Gastrocnemius medialis (tissue), 4 donors: Measurements from ENCODE around the gene GPC6. TPM values are rescaled to one million over a fixed set of nuclear protein-coding genes. Genes with fewer than 3 reads are reported as not detected.

Experiments used
- ATAC-seq, 2 donors: fragments of 150-250 bp; one replicate each; pipeline ENCODE4 v1.9.1; 2016
- DNase-seq, 2 donors: peaks; one replicate each; pipeline ENCODE4 v3.0.0-alpha.2; 2019
- H3K27ac ChIP-seq, 4 donors: fragments of 200-600 bp; sonication (generic); 1 replicate in 1 of 4; 2 replicates in 3 of 4; pipeline ENCODE4 v1.5.1; 2016 to 2018; ENCODE audit warnings: mild to moderate bottlenecking in 2 of 4, moderate library complexity in 1 of 4
- H3K27me3 ChIP-seq, 3 donors: fragments of 200-600 bp; sonication (generic) in 2 of 3; 1 replicate in 1 of 3; 2 replicates in 2 of 3; pipeline versions ENCODE4 v1.5.1 to v1.6.0; 2016 to 2019; ENCODE audit warnings: mild to moderate bottlenecking in 1 of 3, moderate library complexity in 1 of 3
- H3K36me3 ChIP-seq, 2 donors: fragments of 200-600 bp; sonication (generic) in 1 of 2; one replicate each; pipeline ENCODE4 v1.5.1; 2017 to 2018
- H3K4me1 ChIP-seq, 2 donors: fragments of 200-600 bp; sonication (generic) in 1 of 2; one replicate each; pipeline ENCODE4 v1.5.1; 2016 to 2017; ENCODE audit warnings: mild to moderate bottlenecking in 2 of 2
- H3K4me3 ChIP-seq, 4 donors: fragments of 200-600 bp; sonication (generic) in 3 of 4; 1 replicate in 1 of 4; 2 replicates in 3 of 4; pipeline ENCODE4 v1.5.1; 2016 to 2019; ENCODE audit warnings: mild to moderate bottlenecking in 2 of 4
- H3K9me3 ChIP-seq, 3 donors: fragments of 200-600 bp; sonication (generic) in 2 of 3; 1 replicate in 1 of 3; 2 replicates in 2 of 3; pipeline ENCODE4 v1.5.1; 2016 to 2019
- CTCF ChIP-seq, 5 experiments: fragments of 450-650 bp in 3 of 5; fragments of 200-600 bp in 2 of 5; sonication (generic) in 2 of 5; IDR thresholded peaks in 4 of 5; conservative IDR thresholded peaks in 1 of 5; 1 replicate in 4 of 5; 2 replicates in 1 of 5; pipeline ENCODE4 v1.5.1; 2016 to 2019; ENCODE audit warnings: antibody characterized with exemption in 5 of 5, mild to moderate bottlenecking in 3 of 5, moderate library complexity in 3 of 5
- POLR2A ChIP-seq, 2 donors: fragments of 450-650 bp; IDR thresholded peaks; one replicate each; pipeline ENCODE4 v1.6.1; 2017; ENCODE audit warnings: antibody characterized with exemption in 2 of 2, mild to moderate bottlenecking in 2 of 2, moderate library complexity in 2 of 2
- in situ Hi-C, 4 donors: fragments of 200-750 bp; cut with MboI; loops; one replicate each; pipeline versions ENCODE4 v1.15.0 to v1.8.0; 2017; ENCODE audit warnings: low sequenced_read_pairs in 4 of 4
- intact Hi-C: fragments of 100-400 bp; cut with DNase I; formaldehyde crosslinking; loops from one replicate; pipeline ENCODE4 v1.15.1; 2023; ENCODE audit warnings: low total_unique reads
- total RNA-seq, 4 donors: library from RNA; depleted of rRNA; stranded (reverse); fragments of >200 nt; gene quantifications; one replicate each; pipeline versions ENCODE4 v1.1.0 to v1.2.3, GENCODE V29; 2016

Gene GPC6
- total RNA-seq, 4 donors from 2014 or later, result 0.47 to 0.88 (median 0.59) TPM

GRCh38 chr13:93635616-93636032 lies 409.0 kb downstream of the GPC6 start:
- no peak overlapping the region for H3K4me3 ChIP-seq
- no peaks in the 10 kb centered on the region for H3K4me1 ChIP-seq
- DNase-seq, result no peak
- H3K9me3 ChIP-seq, result no peaks in the 10 kb centered on the region
- TF ChIP-seq CTCF (IDR thresholded peaks at IDR 0.05 in 4 of 5, conservative IDR thresholded peaks at IDR 0.05 in 1 of 5) (no peak), POLR2A (IDR thresholded peaks at IDR 0.05) (no peak)
- intact Hi-C loops, result no loop called here
- no peak for ATAC-seq
- no peaks in the 10 kb centered on the region for H3K27me3 ChIP-seq
- in situ Hi-C loops, result no loop called here
- H3K27ac ChIP-seq, result no peak overlapping the region
- no peaks in the 10 kb centered on the region for H3K36me3 ChIP-seq

- no peak for DNase-seq
- no peak overlapping the region for H3K4me3 ChIP-seq
- H3K27me3 ChIP-seq, result no peaks in the 10 kb centered on the region
- ATAC-seq, result no peak
- no peak overlapping the region for H3K27ac ChIP-seq
- intact Hi-C loops, result no loop called here
- H3K36me3 ChIP-seq, result no peaks in the 10 kb centered on the region
- H3K4me1 ChIP-seq, result no peaks in the 10 kb centered on the region
- no peaks in the 10 kb centered on the region for H3K9me3 ChIP-seq
- in situ Hi-C loops, result no loop called here
- TF ChIP-seq POLR2A (IDR thresholded peaks at IDR 0.05), result no peak
- TF ChIP-seq CTCF (IDR thresholded peaks at IDR 0.05 in 4 of 5, conservative IDR thresholded peaks at IDR 0.05 in 1 of 5), result no peak
These were observed 411.2 kb downstream of the GPC6 start for GRCh38 chr13:93637852-93638251.

- ATAC-seq (no peak), DNase-seq (no peak)
- intact Hi-C loops (no loop called here), in situ Hi-C loops (no loop called here)
- H3K27me3 ChIP-seq, result no peaks in the 10 kb centered on the region
- TF ChIP-seq CTCF (IDR thresholded peaks at IDR 0.05 in 4 of 5, conservative IDR thresholded peaks at IDR 0.05 in 1 of 5) (no peak), POLR2A (IDR thresholded peaks at IDR 0.05) (no peak)
- H3K4me3 ChIP-seq, result no peak overlapping the region
- H3K9me3 ChIP-seq, result no peaks in the 10 kb centered on the region
- H3K27ac ChIP-seq, result no peak overlapping the region
- no peaks in the 10 kb centered on the region for H3K36me3 ChIP-seq
- H3K4me1 ChIP-seq, result no peaks in the 10 kb centered on the region
These were observed 413.8 kb downstream of the GPC6 start for GRCh38 chr13:93640452-93640851.

- TF ChIP-seq CTCF (IDR thresholded peaks at IDR 0.05 in 4 of 5, conservative IDR thresholded peaks at IDR 0.05 in 1 of 5), result no peak
- no peak for TF ChIP-seq POLR2A (IDR thresholded peaks at IDR 0.05)
- intact Hi-C loops (no loop called here), in situ Hi-C loops (no loop called here)
- H3K27me3 ChIP-seq, result no peaks in the 10 kb centered on the region
- H3K9me3 ChIP-seq, result no peaks in the 10 kb centered on the region
- H3K4me3 ChIP-seq, result no peak overlapping the region
- DNase-seq (no peak), ATAC-seq (no peak)
- no peaks in the 10 kb centered on the region for H3K4me1 ChIP-seq
- no peaks in the 10 kb centered on the region for H3K36me3 ChIP-seq
- no peak overlapping the region for H3K27ac ChIP-seq
These were observed 419.6 kb downstream of the GPC6 start for GRCh38 chr13:93646245-93646644.

- DNase-seq (no peak), ATAC-seq (no peak)
- Histone ChIP-seq H3K36me3 (no peaks in the 10 kb centered on the region), H3K9me3 (no peaks in the 10 kb centered on the region), H3K27me3 (no peaks in the 10 kb centered on the region), H3K4me1 (no peaks in the 10 kb centered on the region), H3K27ac (no peak overlapping the region), H3K4me3 (no peak overlapping the region)
- no peak for TF ChIP-seq CTCF (IDR thresholded peaks at IDR 0.05 in 4 of 5, conservative IDR thresholded peaks at IDR 0.05 in 1 of 5)
- no peak for TF ChIP-seq POLR2A (IDR thresholded peaks at IDR 0.05)
- in situ Hi-C loops, result no loop called here
- intact Hi-C loops, result no loop called here
These were observed 422.9 kb downstream of the GPC6 start for GRCh38 chr13:93649496-93649895.
